ENCODE results near the gene VRK2. TPM values are rescaled to one million over a fixed set of nuclear protein-coding genes. Genes with fewer than 3 reads are reported as not detected.

VRK2 gene
- total and polyA plus RNA-seq, 10 donors, result 7.4 to 25.4 (median 22.7) TPM

DNA sequence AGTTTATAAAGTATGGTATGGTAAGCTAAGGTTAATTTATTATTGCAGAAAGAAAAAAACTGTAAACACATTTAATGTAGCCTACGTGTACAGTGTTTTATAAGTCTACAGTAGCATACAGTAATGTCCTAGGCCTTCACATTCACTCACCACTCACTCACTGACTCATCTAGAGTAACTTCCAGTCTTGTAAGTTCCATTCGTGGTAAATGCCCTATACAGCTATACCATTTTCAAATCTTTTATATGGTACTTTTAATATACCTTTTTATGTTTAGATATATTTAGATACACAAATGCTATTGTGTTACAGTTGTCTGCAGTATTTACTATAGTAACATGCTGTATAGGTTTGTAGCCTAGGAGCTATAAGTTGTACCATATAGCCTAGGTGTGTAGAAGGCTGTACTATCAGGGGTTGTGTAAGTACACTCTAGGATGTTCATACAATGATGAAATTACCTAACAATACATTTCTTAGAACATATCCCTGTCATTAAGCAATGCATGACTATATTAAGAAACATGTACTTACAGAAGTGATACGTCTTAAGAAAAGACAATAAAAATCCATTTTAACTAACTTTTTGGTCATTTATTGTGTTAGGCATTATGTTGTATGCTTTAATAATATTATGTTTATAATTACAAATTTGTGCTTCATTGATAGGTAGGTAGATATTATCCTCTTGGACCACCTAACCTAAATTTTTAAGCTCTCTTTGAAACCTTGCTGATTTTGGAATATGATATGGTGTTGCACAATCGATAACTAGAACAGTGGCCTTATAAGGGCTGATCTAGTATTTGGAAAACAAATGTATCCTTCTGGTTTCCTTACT lies 51.9 kb downstream of the VRK2 start:
- Histone ChIP-seq H3K27me3 (replicated peaks in 1 of 7) (no peaks in the 10 kb centered on the region), H3K4me1 (no peaks in the 10 kb centered on the region), H3K36me3 (peaks cover 0 to 20% (median 0%) of the 10 kb centered on the region in 6 donors), H3K4me3 (no peak overlapping the region), H3K27ac (no peak overlapping the region), H3K9me3 (peaks cover 0 to 23% (median 19%) of the 10 kb centered on the region in 8 donors)
- intact Hi-C loops (cut with DNase I; ENCODE audit: low total_unique reads), result no loop called here
- no peak for TF ChIP-seq POLR2AphosphoS5 (IDR thresholded peaks at IDR 0.05)
- WGBS, 5 donors, result 80 to 94% (median 91%) methylated on average over 4 of the region's 4 CpGs
- no peak for DNase-seq

DNA sequence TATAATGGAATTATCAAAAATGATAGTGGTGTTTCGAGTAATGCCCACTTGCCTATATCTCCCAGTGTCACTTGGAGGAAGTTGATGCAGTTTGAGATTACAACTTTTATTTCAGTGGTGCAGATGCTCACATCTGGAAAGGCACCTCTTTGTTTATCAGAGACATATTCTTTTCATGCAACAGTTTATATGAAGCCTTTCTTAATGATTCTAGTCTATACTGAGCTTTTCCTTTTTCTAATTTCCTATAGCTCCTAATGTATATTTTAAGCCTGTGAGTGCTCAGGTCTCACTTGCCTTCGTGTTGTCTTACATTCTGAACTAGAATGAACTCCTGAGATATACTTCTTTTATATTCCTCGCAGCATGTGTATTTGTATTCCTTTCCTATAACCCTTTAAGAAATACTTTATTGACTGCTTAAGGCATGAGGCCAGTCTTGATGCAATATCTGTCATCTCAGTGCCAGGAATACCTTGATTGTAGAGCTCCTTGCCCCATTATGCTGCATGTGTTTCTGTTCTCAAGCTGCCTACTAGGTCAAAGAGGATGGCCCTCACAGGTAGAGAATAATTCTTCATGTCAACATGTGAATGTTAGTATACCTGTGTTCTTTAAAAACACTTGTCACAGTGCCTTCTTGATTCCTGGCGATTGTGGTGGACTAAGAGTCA lies 52.6 kb downstream of the VRK2 start:
- no peak for DNase-seq
- Histone ChIP-seq H3K9me3 (peaks cover 0 to 19% (median 16%) of the 10 kb centered on the region in 8 donors), H3K4me3 (no peak overlapping the region), H3K27ac (no peak overlapping the region), H3K4me1 (no peaks in the 10 kb centered on the region), H3K27me3 (replicated peaks in 1 of 7) (no peaks in the 10 kb centered on the region), H3K36me3 (peaks cover 0 to 17% (median 0%) of the 10 kb centered on the region in 6 donors)
- intact Hi-C loops (cut with DNase I; ENCODE audit: low total_unique reads), result no loop called here
- 93 to 99% (median 94%) methylated on average over 4 of the region's 4 CpGs for WGBS, 5 donors
- no peak for TF ChIP-seq POLR2A (IDR thresholded peaks at IDR 0.05)
- TF ChIP-seq, protein P1, sequence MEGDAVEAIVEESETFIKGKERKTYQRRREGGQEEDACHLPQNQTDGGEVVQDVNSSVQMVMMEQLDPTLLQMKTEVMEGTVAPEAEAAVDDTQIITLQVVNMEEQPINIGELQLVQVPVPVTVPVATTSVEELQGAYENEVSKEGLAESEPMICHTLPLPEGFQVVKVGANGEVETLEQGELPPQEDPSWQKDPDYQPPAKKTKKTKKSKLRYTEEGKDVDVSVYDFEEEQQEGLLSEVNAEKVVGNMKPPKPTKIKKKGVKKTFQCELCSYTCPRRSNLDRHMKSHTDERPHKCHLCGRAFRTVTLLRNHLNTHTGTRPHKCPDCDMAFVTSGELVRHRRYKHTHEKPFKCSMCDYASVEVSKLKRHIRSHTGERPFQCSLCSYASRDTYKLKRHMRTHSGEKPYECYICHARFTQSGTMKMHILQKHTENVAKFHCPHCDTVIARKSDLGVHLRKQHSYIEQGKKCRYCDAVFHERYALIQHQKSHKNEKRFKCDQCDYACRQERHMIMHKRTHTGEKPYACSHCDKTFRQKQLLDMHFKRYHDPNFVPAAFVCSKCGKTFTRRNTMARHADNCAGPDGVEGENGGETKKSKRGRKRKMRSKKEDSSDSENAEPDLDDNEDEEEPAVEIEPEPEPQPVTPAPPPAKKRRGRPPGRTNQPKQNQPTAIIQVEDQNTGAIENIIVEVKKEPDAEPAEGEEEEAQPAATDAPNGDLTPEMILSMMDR (IDR thresholded peaks at IDR 0.05 in 8 of 11, conservative IDR thresholded peaks at IDR 0.05 in 3 of 11), result no peak
- no peak for TF ChIP-seq POLR2AphosphoS5 (IDR thresholded peaks at IDR 0.05)

GRCh38 chr2:58101500-58101899 lies 54.9 kb downstream of the VRK2 start:
- no peak overlapping the region for H3K4me3 ChIP-seq
- TF ChIP-seq POLR2A (IDR thresholded peaks at IDR 0.05) (no peak), POLR2AphosphoS5 (IDR thresholded peaks at IDR 0.05) (no peak)
- TF ChIP-seq, protein P1 (IDR thresholded peaks at IDR 0.05 in 8 of 11, conservative IDR thresholded peaks at IDR 0.05 in 3 of 11), result no peak
- H3K36me3 ChIP-seq, result no peaks in the 10 kb centered on the region
- no peaks in the 10 kb centered on the region for H3K9me3 ChIP-seq
- H3K27ac ChIP-seq, result no peak overlapping the region
- no peaks in the 10 kb centered on the region for H3K4me1 ChIP-seq
- intact Hi-C loops (cut with DNase I; ENCODE audit: low total_unique reads), result no loop called here
- no peaks in the 10 kb centered on the region for H3K27me3 ChIP-seq (replicated peaks in 1 of 7)
- no peak for DNase-seq

DNA sequence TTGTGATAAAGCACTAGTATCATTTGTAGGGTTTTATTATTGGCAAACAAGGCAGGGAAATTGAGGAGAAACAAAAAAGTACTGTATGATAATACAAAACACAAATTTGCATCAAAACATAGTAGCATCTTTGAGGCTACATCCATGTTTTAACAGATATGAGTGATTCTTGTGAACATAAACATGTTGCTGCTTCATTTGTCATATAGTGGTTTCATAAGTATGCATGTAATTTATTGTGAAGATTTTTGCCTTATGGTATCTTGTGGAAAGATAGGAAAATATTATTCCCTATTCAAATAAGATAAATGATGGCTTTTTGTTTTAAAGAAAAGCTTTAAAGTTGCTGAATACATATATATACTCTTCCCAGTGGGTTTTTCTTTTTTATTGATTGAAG lies 60.3 kb downstream of the VRK2 start:
- Histone ChIP-seq H3K27ac (no peak overlapping the region), H3K36me3 (peaks cover 0 to 5% (median 0%) of the 10 kb centered on the region in 6 donors), H3K4me3 (no peak overlapping the region), H3K4me1 (peaks cover 0 to 15% (median 0%) of the 10 kb centered on the region in 6 donors), H3K27me3 (replicated peaks in 1 of 7) (no peaks in the 10 kb centered on the region), H3K9me3 (no peaks in the 10 kb centered on the region)
- DNase-seq, result no peak
- TF ChIP-seq POLR2A (IDR thresholded peaks at IDR 0.05) (no peak), POLR2AphosphoS5 (IDR thresholded peaks at IDR 0.05) (no peak)
- TF ChIP-seq, protein P1 (IDR thresholded peaks at IDR 0.05 in 8 of 11, conservative IDR thresholded peaks at IDR 0.05 in 3 of 11), result no peak
- intact Hi-C loops (cut with DNase I; ENCODE audit: low total_unique reads), result no loop called here

All from spleen (tissue), 11 donors.